GM12875 (cell line): Measurements from ENCODE around the gene TDRKH.

Experiments used
- H3K4me3 ChIP-seq: one replicate; pipeline ENCODE4 v1.5.1; 2011; ENCODE audit warnings: low read depth, low read length, control low read depth
- CTCF ChIP-seq: IDR thresholded peaks from 2 replicates; pipeline ENCODE4 v1.5.1; 2011; ENCODE audit warnings: low read depth, mild to moderate bottlenecking, control low read depth, inconsistent platforms, low read length, moderate library complexity, borderline replicate concordance; ENCODE audit not compliant: insufficient read depth

TDRKH gene

GRCh38 chr1:151823175-151823574, 32.9 kb upstream of the TDRKH start:
- no peak for TF ChIP-seq CTCF
- no peak overlapping the region for H3K4me3 ChIP-seq

GRCh38 chr1:151822404-151822803, 32.1 kb upstream of the TDRKH start:
- no peak for TF ChIP-seq CTCF
- no peak overlapping the region for H3K4me3 ChIP-seq

- H3K4me3 ChIP-seq, result no peak overlapping the region
- no peak for TF ChIP-seq CTCF
Measured at GRCh38 chr1:151820940-151821339, 30.6 kb upstream of the TDRKH start.

- TF ChIP-seq CTCF, result no peak
- no peak overlapping the region for H3K4me3 ChIP-seq
Measured at GRCh38 chr1:151819976-151820623, 29.8 kb upstream of the TDRKH start.

- no peak for TF ChIP-seq CTCF
- H3K4me3 ChIP-seq, result no peak overlapping the region
Measured at GRCh38 chr1:151819227-151819835, 29.0 kb upstream of the TDRKH start.

- no peak overlapping the region for H3K4me3 ChIP-seq
- no peak for TF ChIP-seq CTCF
Measured at GRCh38 chr1:151817353-151817730, 27.0 kb upstream of the TDRKH start.
